GM23338 (cell line): ENCODE results near the gene FAM3D. TPM values are rescaled to one million over a fixed set of nuclear protein-coding genes. Genes with fewer than 3 reads are reported as not detected.

ENCODE experiments used
- ATAC-seq: fragments of 200-7000 bp; cut with Tn5 transposase; 3 replicates; pipeline ENCODE4 v1.9.1; 2020
- DNase-seq: peaks from one replicate; pipeline ENCODE4 v3.0.0-alpha.2; 2015; ENCODE audit warnings: low spot score
- H2AFZ ChIP-seq: fragments of 200-600 bp; sonication (generic); 2 replicates; pipeline ENCODE4 v1.8.0; 2016; ENCODE audit warnings: antibody characterized with exemption, mild to moderate bottlenecking, moderate library complexity
- H3F3A ChIP-seq: fragments of 200-600 bp; sonication (generic); replicated peaks from 2 replicates; pipeline ENCODE4 v1.8.0; 2017; ENCODE audit warnings: antibody characterized with exemption, mixed run types, low read depth
- H3K27ac ChIP-seq: fragments of 200-600 bp; sonication (generic); 2 replicates; pipeline ENCODE4 v1.6.1; 2016; ENCODE audit warnings: low read depth
- H3K27me3 ChIP-seq: fragments of 200-600 bp; sonication (generic); 2 replicates; pipeline ENCODE4 v1.8.0; 2016; ENCODE audit warnings: mild to moderate bottlenecking, mixed run types, moderate library complexity; ENCODE audit not compliant: insufficient read depth
- H3K36me3 ChIP-seq: fragments of 200-600 bp; sonication (generic); 2 replicates; pipeline ENCODE4 v1.8.0; 2016; ENCODE audit warnings: mild to moderate bottlenecking; ENCODE audit not compliant: insufficient read depth
- H3K4me1 ChIP-seq: fragments of 200-600 bp; sonication (generic); 2 replicates; pipeline ENCODE4 v1.8.0; 2016; ENCODE audit warnings: mild to moderate bottlenecking, moderate library complexity; ENCODE audit not compliant: insufficient read depth
- H3K4me2 ChIP-seq: fragments of 200-600 bp; sonication (generic); 2 replicates; pipeline ENCODE4 v1.7.1; 2017; ENCODE audit warnings: mixed run types
- H3K4me3 ChIP-seq: fragments of 200-600 bp; sonication (generic); 2 replicates; pipeline ENCODE4 v1.6.1; 2016; ENCODE audit warnings: mixed run types
- H3K79me2 ChIP-seq: fragments of 200-600 bp; sonication (generic); replicated peaks from 2 replicates; pipeline ENCODE4 v1.8.0; 2017; ENCODE audit warnings: mild to moderate bottlenecking; ENCODE audit not compliant: insufficient read depth
- H3K9me2 ChIP-seq: fragments of 200-600 bp; sonication (generic); 2 replicates; pipeline ENCODE4 v1.8.0; 2017; ENCODE audit not compliant: insufficient read depth
- H4K20me1 ChIP-seq: fragments of 200-600 bp; sonication (generic); replicated peaks from 2 replicates; pipeline ENCODE4 v1.8.0; 2017; ENCODE audit warnings: mild to moderate bottlenecking; ENCODE audit not compliant: insufficient read depth
- H3K27ac Mint-ChIP-seq: 2 replicates; pipeline ENCODE4 v1.8.0; 2020; ENCODE audit warnings: inconsistent platforms, mild to moderate bottlenecking, moderate library complexity, mixed read lengths
- H3K27me3 Mint-ChIP-seq: 3 replicates; pipeline ENCODE4 v1.8.0; 2022; ENCODE audit warnings: low read depth, mild to moderate bottlenecking, moderate library complexity, mixed read lengths, inconsistent platforms; ENCODE audit not compliant: insufficient read depth, poor library complexity
- H3K36me3 Mint-ChIP-seq: 3 replicates; pipeline ENCODE4 v1.8.0; 2021; ENCODE audit warnings: low read depth, mild to moderate bottlenecking, inconsistent platforms, moderate library complexity, mixed read lengths
- H3K4me1 Mint-ChIP-seq: 3 replicates; pipeline ENCODE4 v1.8.0; 2020; ENCODE audit warnings: mild to moderate bottlenecking, inconsistent platforms, mixed read lengths
- H3K4me3 Mint-ChIP-seq: 3 replicates; pipeline ENCODE4 v1.8.0; 2021; ENCODE audit warnings: moderate library complexity, mild to moderate bottlenecking, inconsistent platforms, mixed read lengths
- H3K9me3 Mint-ChIP-seq: 3 replicates; pipeline ENCODE4 v1.8.0; 2020; ENCODE audit warnings: moderate library complexity, mild to moderate bottlenecking, inconsistent platforms, mixed read lengths
- CREB1 ChIP-seq: fragments of 250-450 bp; sonication (Bioruptor Pico); IDR thresholded peaks from 2 replicates; pipeline ENCODE4 v1.5.0; 2020; ENCODE audit warnings: low read depth, mild to moderate bottlenecking, moderate library complexity
- ETS1 ChIP-seq: IDR thresholded peaks from 2 replicates; pipeline ENCODE4 v1.6.1; 2016; ENCODE audit warnings: antibody characterized with exemption
- EZH2 ChIP-seq: fragments of 200-600 bp; sonication (generic); IDR thresholded peaks from one replicate; pipeline ENCODE4 v1.8.0; 2017; ENCODE audit warnings: antibody characterized with exemption, mild to moderate bottlenecking, low read depth; ENCODE audit not compliant: unreplicated experiment
- EZH2phosphoT487 ChIP-seq: fragments of 200-600 bp; sonication (generic); IDR thresholded peaks from one replicate; pipeline ENCODE4 v1.8.1; 2018; ENCODE audit warnings: antibody characterized with exemption; ENCODE audit not compliant: unreplicated experiment
- JUNB ChIP-seq: IDR thresholded peaks from one replicate; pipeline ENCODE4 v1.6.1; 2016; ENCODE audit warnings: antibody characterized with exemption; ENCODE audit not compliant: unreplicated experiment
- NANOG ChIP-seq: IDR thresholded peaks from 2 replicates; pipeline ENCODE4 v1.6.1; 2016; ENCODE audit warnings: antibody characterized with exemption, borderline replicate concordance
- POLR2AphosphoS5 ChIP-seq: IDR thresholded peaks from 2 replicates; pipeline ENCODE4 v1.6.1; 2016; ENCODE audit warnings: antibody characterized with exemption, low read depth
- STAT1 ChIP-seq: IDR thresholded peaks from one replicate; pipeline ENCODE4 v1.6.1; 2016; ENCODE audit warnings: antibody characterized with exemption; ENCODE audit not compliant: unreplicated experiment
- ZNF114 ChIP-seq: fragments of 250-450 bp; sonication (Bioruptor Pico); IDR thresholded peaks from 2 replicates; pipeline ENCODE4 v1.5.0; 2020; ENCODE audit warnings: mild to moderate bottlenecking, moderate library complexity
- ZNF331 ChIP-seq: fragments of 250-450 bp; sonication (Bioruptor Pico); IDR thresholded peaks from 2 replicates; pipeline ENCODE4 v1.5.0; 2020; ENCODE audit warnings: low read depth, mild to moderate bottlenecking, moderate library complexity
- ZNF462 ChIP-seq: fragments of 250-450 bp; sonication (Bioruptor Pico); IDR thresholded peaks from 2 replicates; pipeline ENCODE4 v1.5.0; 2020; ENCODE audit warnings: mild to moderate bottlenecking, moderate library complexity
- polyA plus RNA-seq: library from polyadenylated mRNA; unstranded; fragments of >200 nt; fragmentation: Nextera tagmentation; extraction: Ambion mirVana; gene quantifications from 2 replicates; pipeline ENCODE4 v1.2.1, GENCODE V29; 2016
- total RNA-seq: library from RNA; depleted of rRNA; stranded (reverse); fragments of >200 nt; shearing (Covaris generic); gene quantifications from 2 replicates; pipeline ENCODE4 v1.2.3, GENCODE V29; 2014

The FAM3D gene
- total and polyA plus RNA-seq, 2 experiments from 2014 or later: 0.26 TPM; not detected in 1

DNA sequence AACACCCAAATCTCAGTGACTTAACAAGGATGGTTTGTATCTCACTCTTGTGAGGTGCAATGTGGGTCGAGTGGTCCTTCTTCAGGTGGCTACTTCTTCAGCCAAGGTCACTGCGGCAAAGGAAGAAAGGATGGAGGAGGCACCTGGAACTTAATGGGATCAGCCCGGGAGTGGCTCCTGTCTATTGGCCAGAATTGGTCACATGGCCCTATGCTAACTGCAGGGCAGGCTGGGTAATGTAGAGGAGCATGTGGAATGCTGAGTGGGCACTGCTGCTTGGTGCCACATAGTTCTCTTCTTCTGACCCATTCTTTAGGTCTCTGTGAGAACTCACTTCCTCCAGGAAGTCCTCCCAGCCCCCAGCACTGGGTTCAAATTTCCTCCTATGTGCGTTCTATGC is 20.3 kb upstream of the FAM3D start:
- Histone ChIP-seq H3K27me3 (no peaks in the 10 kb centered on the region), H3K79me2 (no peaks in the 10 kb centered on the region), H3K9me2 (0 out of 2 replicates have a peak, but pooled peaks cover 6% of the 10 kb centered on the region), H3F3A (no peaks in the 10 kb centered on the region), H3K27ac (no peak overlapping the region), H3K36me3 (no peaks in the 10 kb centered on the region; the same call in 1 of the 2 replicates), H3K4me2 (no peak overlapping the region), H4K20me1 (no peaks in the 10 kb centered on the region), H2AFZ (no peak overlapping the region), H3K4me3 (no peak overlapping the region), H3K4me1 (no peaks in the 10 kb centered on the region)
- ATAC-seq (no peak), DNase-seq (no peak)
- TF ChIP-seq ZNF462 (CRISPR knock-in tag) (no peak), POLR2AphosphoS5 (no peak), JUNB (no peak), ZNF114 (CRISPR knock-in tag) (no peak), EZH2phosphoT487 (no peak), STAT1 (no peak), ZNF331 (CRISPR knock-in tag) (no peak), ETS1 (no peak), CREB1 (CRISPR knock-in tag) (no peak), NANOG (no peak), EZH2 (no peak)
- Mint-ChIP-seq H3K9me3 (peaks cover 75% of the 10 kb centered on the region), H3K27ac (no peak overlapping the region), H3K4me1 (no peaks in the 10 kb centered on the region), H3K27me3 (peaks cover 5% of the 10 kb centered on the region), H3K4me3 (no peak overlapping the region), H3K36me3 (peaks cover 45% of the 10 kb centered on the region)
